Stimulated activated CD8-positive, alpha-beta memory T cell treated with anti-CD3 and anti-CD28 coated beads, Interleukin-4, amount 100 ng/mL, for 48 hours (primary cell): ENCODE measurements around the gene FAM110A.
"Not testable (repeated sequence)": the region's sequence is repeated elsewhere in the genome, so short reads cannot be mapped to it uniquely, and the experiment has no call there.

ENCODE experiments used
- DNase-seq: peaks from one replicate; pipeline ENCODE4 v3.0.0-alpha.2; 2020

Gene FAM110A

GRCh38 chr20:878511-879307 is 45.2 kb downstream of the FAM110A start:
- peak; percentile 48 for DNase-seq

- DNase-seq: no peak
Measured at GRCh38 chr20:879626-880025, 46.1 kb downstream of the FAM110A start.

DNA sequence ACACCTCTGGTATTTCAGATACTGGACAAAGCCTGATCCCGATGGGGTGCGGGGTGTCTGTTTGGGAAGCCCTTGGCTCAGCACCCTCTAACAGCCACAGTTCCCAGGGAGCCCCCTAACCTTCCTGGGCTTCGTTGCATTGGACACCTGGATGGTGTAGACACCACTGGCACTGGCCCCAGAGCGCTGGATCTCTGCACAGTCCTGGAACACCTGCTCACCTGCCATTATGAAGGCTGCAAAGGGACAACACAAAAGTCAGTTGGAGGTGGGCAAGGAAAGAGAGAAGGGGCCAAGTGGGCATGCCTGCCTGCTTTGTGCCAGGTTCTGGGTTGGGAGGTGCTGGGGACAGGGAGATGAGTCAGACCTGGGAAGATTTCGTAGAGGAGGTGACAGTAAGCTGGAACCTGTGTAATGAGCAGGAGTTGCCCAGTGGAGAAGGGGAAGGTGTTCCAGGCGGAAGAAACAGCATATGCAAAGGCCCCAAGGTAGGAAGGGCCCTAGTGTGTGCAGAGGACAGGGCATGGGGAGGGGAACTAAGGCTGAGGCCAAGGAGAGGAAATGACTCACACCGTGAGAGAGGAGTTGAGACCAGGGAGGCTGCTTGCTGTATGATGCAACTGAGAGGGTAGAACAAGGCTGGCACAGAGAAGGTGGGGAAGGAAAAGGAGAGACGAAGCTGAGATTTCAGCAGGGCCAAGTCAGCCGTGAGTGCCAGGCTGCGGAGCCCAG is 47.7 kb downstream of the FAM110A start:
- DNase-seq: peak; percentile 34

DNA sequence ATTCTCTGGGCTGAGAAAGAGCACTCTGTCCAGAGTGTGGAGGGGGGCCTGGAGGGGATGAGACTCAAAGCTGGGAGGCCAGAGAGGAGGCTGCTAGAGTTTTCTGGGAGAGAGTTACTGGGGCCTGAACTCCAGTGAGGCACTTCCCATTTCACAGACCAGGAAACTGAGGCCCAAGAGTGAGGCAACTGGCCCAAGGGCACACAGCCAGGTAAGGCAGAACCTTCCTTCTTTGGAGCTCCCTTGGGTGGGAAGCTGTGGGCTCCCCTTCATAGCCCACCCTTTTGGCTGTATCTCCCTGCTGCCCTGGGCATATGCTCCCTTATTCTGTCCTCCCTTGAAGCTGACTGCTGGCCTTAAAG is 48.2 kb downstream of the FAM110A start:
- DNase-seq: no peak

GRCh38 chr20:884983-885952 is 51.8 kb downstream of the FAM110A start:
- no peak for DNase-seq

GRCh38 chr20:887137-887536 is 53.6 kb downstream of the FAM110A start:
- DNase-seq: no peak

GRCh38 chr20:888057-888456 is 54.5 kb downstream of the FAM110A start:
- DNase-seq: no peak

- DNase-seq: no peak
Measured at GRCh38 chr20:889106-889505, 55.6 kb downstream of the FAM110A start.

GRCh38 chr20:889932-890463 is 56.5 kb downstream of the FAM110A start:
- DNase-seq: no peak

DNA sequence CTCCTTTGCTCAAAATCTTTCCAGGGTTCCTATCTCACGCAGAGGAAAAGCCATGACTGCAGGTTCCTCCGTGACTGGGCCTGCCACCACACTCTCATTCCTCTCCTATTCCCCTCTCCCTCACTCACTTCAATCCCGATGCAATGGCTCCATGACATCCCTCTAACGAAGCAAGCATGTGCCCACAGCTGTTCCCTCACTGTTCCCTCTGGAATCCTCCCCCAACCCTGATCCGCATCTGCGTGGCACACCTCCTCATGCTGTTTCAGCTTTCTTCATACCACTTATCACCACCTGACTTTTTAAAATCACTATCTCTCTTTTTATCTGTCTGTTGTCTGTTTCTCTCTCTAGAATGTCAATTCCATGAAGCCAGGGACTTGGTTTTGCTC is 57.1 kb downstream of the FAM110A start:
- no peak for DNase-seq

GRCh38 chr20:891058-891705 is 57.7 kb downstream of the FAM110A start:
- DNase-seq: no peak

GRCh38 chr20:891706-892080 is 58.2 kb downstream of the FAM110A start:
- no peak for DNase-seq

DNA sequence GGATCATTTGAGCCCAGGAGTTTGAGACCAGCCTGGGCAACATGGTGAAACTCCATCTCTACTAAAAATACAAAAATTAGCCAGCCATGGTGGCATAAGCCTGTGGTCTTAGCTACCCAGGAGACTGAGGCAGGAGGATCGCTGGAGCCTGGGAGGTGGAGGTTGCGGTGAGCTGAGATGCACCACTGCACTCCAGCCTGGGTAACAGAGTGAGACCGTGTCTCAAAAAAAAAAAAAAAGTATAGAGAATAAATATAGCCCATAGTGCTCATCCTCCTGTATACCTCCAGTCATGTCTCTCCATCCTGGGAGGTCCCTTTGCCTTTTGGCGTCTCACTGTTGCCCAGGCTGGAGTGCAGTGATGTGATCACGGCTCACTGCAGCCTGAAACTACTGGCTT is 58.9 kb downstream of the FAM110A start:
- DNase-seq: not testable (repeated sequence)
